ENCODE data around the gene DOC2A. TPM values are rescaled to one million over a fixed set of nuclear protein-coding genes. Genes with fewer than 3 reads are reported as not detected.

Gene DOC2A
- total and polyA plus RNA-seq, 9 of the 15 experiments (the other 6 are each of a cell fraction or from before 2014, with no cell fraction given), result 0.03 to 0.38 (median 0.28) TPM; not detected in 1

GRCh38 chr16:30052671-30053372 is 42.0 kb upstream of the DOC2A start (continued):
- TF ChIP-seq PBX2 (CRISPR knock-in tag; IDR thresholded peaks at IDR 0.05; ENCODE audit: low read depth) (no peak), PBX2 (tag; conservative IDR thresholded peaks at IDR 0.05; ENCODE audit: low read depth) (no peak), NR2C1 (IDR thresholded peaks at IDR 0.05) (no peak), NR2C1 (tag; IDR thresholded peaks at IDR 0.05) (no peak), NCOA2 (IDR thresholded peaks at IDR 0.05; ENCODE audit: partially characterized antibody in 2 of 2) (no peak), ETV5 (CRISPR knock-in tag; IDR thresholded peaks at IDR 0.05; ENCODE audit: low read depth) (peak; percentile 55), ZC3H8 (IDR thresholded peaks at IDR 0.05) (no peak), SP1 (CRISPR knock-in tag; IDR thresholded peaks at IDR 0.05) (peak; percentile 95), SLC30A9 (CRISPR knock-in tag; IDR thresholded peaks at IDR 0.05) (no peak), MXD1 (CRISPR knock-in tag; IDR thresholded peaks at IDR 0.05; ENCODE audit: borderline replicate concordance, poor library complexity, severe bottlenecking) (no peak), BRF1 (IDR thresholded peaks at IDR 0.05; ENCODE audit: borderline replicate concordance, extremely low read depth, insufficient read length) (no peak), TBP (optimal IDR thresholded peaks at IDR 0.05; ENCODE audit: low read depth, low read length) (peak; percentile 46), TFE3 (CRISPR knock-in tag; IDR thresholded peaks at IDR 0.05) (no peak), ZNF253 (CRISPR knock-in tag; conservative IDR thresholded peaks at IDR 0.05) (no peak), ZNF699 (CRISPR knock-in tag; IDR thresholded peaks at IDR 0.05; ENCODE audit: insufficient replicate concordance) (no peak), KHSRP (IDR thresholded peaks at IDR 0.05) (no peak), TFAP4 (CRISPR knock-in tag; IDR thresholded peaks at IDR 0.05; ENCODE audit: borderline replicate concordance) (peak; percentile 92), ZEB2 (IDR thresholded peaks at IDR 0.05) (no peak), HMGXB4 (CRISPR knock-in tag; IDR thresholded peaks at IDR 0.05) (no peak), STAT5A (IDR thresholded peaks at IDR 0.05; ENCODE audit: borderline replicate concordance, low read length) (no peak), ZFPM2 (CRISPR knock-in tag; IDR thresholded peaks at IDR 0.05) (no peak), MECOM (CRISPR knock-in tag; IDR thresholded peaks at IDR 0.05) (no peak), MEF2D (tag; conservative IDR thresholded peaks at IDR 0.05; ENCODE audit: low read depth) (no peak)
